ENCODE results near the gene LRRTM4. TPM values are rescaled to one million over a fixed set of nuclear protein-coding genes. Genes with fewer than 3 reads are reported as not detected.

The LRRTM4 gene
- total and polyA plus RNA-seq, 10 of the 15 experiments (the other 5 are each of a cell fraction or from before 2014, with no cell fraction given): 0.01 to 1.0 TPM; not detected in 8

GRCh38 chr2:76940559-76940958 lies 581.6 kb downstream of the LRRTM4 start:
- POLR2A ChIA-PET: no interaction called here
- Histone ChIP-seq H3K27me3 (replicated peaks in 1 of 2; ENCODE audit: control insufficient read depth in 2 of 2, insufficient read depth in 2 of 2, low read length in 1 of 2) (no peaks in the 10 kb centered on the region), H3K36me3 (ENCODE audit: control insufficient read depth in 2 of 2, insufficient read depth in 2 of 2, low read length in 1 of 2) (no peaks in the 10 kb centered on the region), H3K9ac (ENCODE audit: control insufficient read depth, insufficient read depth, low read length) (no peak overlapping the region), H3K9me3 (replicated peaks; ENCODE audit: control insufficient read depth, insufficient read depth, low read length) (no peaks in the 10 kb centered on the region), H3K4me1 (ENCODE audit: control insufficient read depth, insufficient read depth, low read length) (no peaks in the 10 kb centered on the region), H3K79me2 (ENCODE audit: control insufficient read depth, insufficient read depth, low read length) (no peaks in the 10 kb centered on the region), H4K20me1 (ENCODE audit: control insufficient read depth, insufficient read depth) (no peaks in the 10 kb centered on the region), H3K4me3 (no peak overlapping the region), H3K27ac (ENCODE audit: control insufficient read depth, insufficient read depth) (no peak overlapping the region), H3K4me2 (ENCODE audit: control insufficient read depth, insufficient read depth) (no peak overlapping the region), H2AFZ (ENCODE audit: control insufficient read depth, low read depth, low read length) (no peak overlapping the region)
- DNase-seq (ENCODE audit: low read depth, low spot score) (no peak), ATAC-seq (peak; percentile 75), FAIRE-seq (no peak)
- TF ChIP-seq ETV6 (conservative IDR thresholded peaks at IDR 0.05 in 1 of 2, IDR thresholded peaks at IDR 0.05 in 1 of 2; ENCODE audit: borderline replicate concordance in 1 of 2, low read depth in 1 of 2) (no peak), SMARCA5 (IDR thresholded peaks at IDR 0.05) (no peak), HDGF (IDR thresholded peaks at IDR 0.05) (no peak), SPI1 (IDR thresholded peaks at IDR 0.05; ENCODE audit: borderline replicate concordance, insufficient read depth, low read depth, low read length) (peak; percentile 60; the same call in 1 of the 2 replicates)
- SMC1A ChIA-PET (ENCODE audit: uncharacterized antibody, unreplicated experiment): interaction anchor here (1.3 kb wide), 1 partner anchor 13 kb away, joined by 3 read pairs; no protein-coding TSS in a partner anchor
- 26% methylated on average over 3 of the region's 3 CpGs for WGBS (ENCODE audit: insufficient coverage, insufficient replicate concordance, low lambda C conversion rate, missing lambda C conversion rate)
- in situ Hi-C loops (cut with MboI): no loop called here
- RAD21 ChIA-PET (ENCODE audit: unreplicated experiment): no interaction called here
- no TSS peak for BruUV-seq (replicated peaks)
- intact Hi-C loops (cut with micrococcal nuclease; ENCODE audit: unreplicated experiment): no loop called here
- CTCF ChIA-PET: no interaction called here

DNA sequence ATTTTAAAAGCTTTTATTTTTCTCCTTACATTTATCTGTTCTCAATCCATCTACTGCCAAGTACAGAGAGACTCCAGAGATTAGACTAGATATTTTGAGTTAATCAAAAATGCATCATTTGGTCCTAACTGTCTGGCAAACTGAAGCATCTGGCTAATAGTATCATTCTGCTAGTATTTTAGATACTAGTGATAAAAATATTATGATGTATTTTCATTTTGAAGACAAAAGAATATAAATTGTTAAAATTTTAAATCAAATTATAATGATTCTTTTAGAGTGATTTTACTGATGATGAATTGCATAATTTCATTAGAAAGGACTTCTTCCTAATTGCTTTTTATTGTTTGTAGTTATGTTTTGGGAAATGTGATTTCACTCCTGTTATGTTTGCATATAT lies 584.0 kb downstream of the LRRTM4 start:
- CTCF ChIA-PET: interaction anchor here (1.4 kb wide), 1 partner anchor 15 kb away, joined by 8 read pairs; no protein-coding TSS in a partner anchor
- no peaks in the 10 kb centered on the region for H4K20me1 ChIP-seq (ENCODE audit: control insufficient read depth, insufficient read depth)
- BruUV-seq (replicated peaks): no TSS peak
- in situ Hi-C loops (cut with MboI): no loop called here
- no peak overlapping the region for H3K27ac ChIP-seq (ENCODE audit: control insufficient read depth, insufficient read depth)
- ATAC-seq: no peak
- H3K79me2 ChIP-seq (ENCODE audit: control insufficient read depth, insufficient read depth, low read length): no peaks in the 10 kb centered on the region
- H3K27me3 ChIP-seq (replicated peaks in 1 of 2; ENCODE audit: control insufficient read depth in 2 of 2, insufficient read depth in 2 of 2, low read length in 1 of 2): no peaks in the 10 kb centered on the region
- RAD21 ChIA-PET (ENCODE audit: unreplicated experiment): no interaction called here
- H2AFZ ChIP-seq (ENCODE audit: control insufficient read depth, low read depth, low read length): no peak overlapping the region
- SMC1A ChIA-PET (ENCODE audit: uncharacterized antibody, unreplicated experiment): no interaction called here
- no peaks in the 10 kb centered on the region for H3K36me3 ChIP-seq (ENCODE audit: control insufficient read depth in 2 of 2, insufficient read depth in 2 of 2, low read length in 1 of 2)
- no peak for FAIRE-seq
- POLR2A ChIA-PET: no interaction called here
- no peak for DNase-seq (ENCODE audit: low read depth, low spot score)
- no peak overlapping the region for H3K9ac ChIP-seq (ENCODE audit: control insufficient read depth, insufficient read depth, low read length)
- intact Hi-C loops (cut with micrococcal nuclease; ENCODE audit: unreplicated experiment): no loop called here
- H3K4me2 ChIP-seq (ENCODE audit: control insufficient read depth, insufficient read depth): no peak overlapping the region
- no peak overlapping the region for H3K4me3 ChIP-seq
- no peaks in the 10 kb centered on the region for H3K9me3 ChIP-seq (replicated peaks; ENCODE audit: control insufficient read depth, insufficient read depth, low read length)
- H3K4me1 ChIP-seq (ENCODE audit: control insufficient read depth, insufficient read depth, low read length): no peaks in the 10 kb centered on the region
- TF ChIP-seq, protein P1, sequence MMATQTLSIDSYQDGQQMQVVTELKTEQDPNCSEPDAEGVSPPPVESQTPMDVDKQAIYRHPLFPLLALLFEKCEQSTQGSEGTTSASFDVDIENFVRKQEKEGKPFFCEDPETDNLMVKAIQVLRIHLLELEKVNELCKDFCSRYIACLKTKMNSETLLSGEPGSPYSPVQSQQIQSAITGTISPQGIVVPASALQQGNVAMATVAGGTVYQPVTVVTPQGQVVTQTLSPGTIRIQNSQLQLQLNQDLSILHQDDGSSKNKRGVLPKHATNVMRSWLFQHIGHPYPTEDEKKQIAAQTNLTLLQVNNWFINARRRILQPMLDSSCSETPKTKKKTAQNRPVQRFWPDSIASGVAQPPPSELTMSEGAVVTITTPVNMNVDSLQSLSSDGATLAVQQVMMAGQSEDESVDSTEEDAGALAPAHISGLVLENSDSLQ (IDR thresholded peaks at IDR 0.05): no peak
- TF ChIP-seq SPI1 (IDR thresholded peaks at IDR 0.05; ENCODE audit: borderline replicate concordance, insufficient read depth, low read depth, low read length) (no peak), FOXK2 (IDR thresholded peaks at IDR 0.05) (no peak), NFYA (IDR thresholded peaks at IDR 0.05; ENCODE audit: borderline replicate concordance, low read depth, low read length) (no peak), USF2 (IDR thresholded peaks at IDR 0.05; ENCODE audit: borderline replicate concordance, low read depth, low read length) (no peak), TCF3 (IDR thresholded peaks at IDR 0.05; ENCODE audit: borderline replicate concordance, insufficient read depth, low read depth, low read length) (no peak), HDGF (IDR thresholded peaks at IDR 0.05) (no peak), SMARCA5 (IDR thresholded peaks at IDR 0.05) (no peak), STAT3 (IDR thresholded peaks at IDR 0.05; ENCODE audit: low read depth, low read length) (no peak), POU2F2 (IDR thresholded peaks at IDR 0.05; ENCODE audit: borderline replicate concordance, low read depth, low read length) (no peak), CBX3 (IDR thresholded peaks at IDR 0.05; ENCODE audit: borderline replicate concordance, low read depth) (no peak), ZNF622 (IDR thresholded peaks at IDR 0.05) (no peak)
- TF ChIP-seq, protein P2, sequence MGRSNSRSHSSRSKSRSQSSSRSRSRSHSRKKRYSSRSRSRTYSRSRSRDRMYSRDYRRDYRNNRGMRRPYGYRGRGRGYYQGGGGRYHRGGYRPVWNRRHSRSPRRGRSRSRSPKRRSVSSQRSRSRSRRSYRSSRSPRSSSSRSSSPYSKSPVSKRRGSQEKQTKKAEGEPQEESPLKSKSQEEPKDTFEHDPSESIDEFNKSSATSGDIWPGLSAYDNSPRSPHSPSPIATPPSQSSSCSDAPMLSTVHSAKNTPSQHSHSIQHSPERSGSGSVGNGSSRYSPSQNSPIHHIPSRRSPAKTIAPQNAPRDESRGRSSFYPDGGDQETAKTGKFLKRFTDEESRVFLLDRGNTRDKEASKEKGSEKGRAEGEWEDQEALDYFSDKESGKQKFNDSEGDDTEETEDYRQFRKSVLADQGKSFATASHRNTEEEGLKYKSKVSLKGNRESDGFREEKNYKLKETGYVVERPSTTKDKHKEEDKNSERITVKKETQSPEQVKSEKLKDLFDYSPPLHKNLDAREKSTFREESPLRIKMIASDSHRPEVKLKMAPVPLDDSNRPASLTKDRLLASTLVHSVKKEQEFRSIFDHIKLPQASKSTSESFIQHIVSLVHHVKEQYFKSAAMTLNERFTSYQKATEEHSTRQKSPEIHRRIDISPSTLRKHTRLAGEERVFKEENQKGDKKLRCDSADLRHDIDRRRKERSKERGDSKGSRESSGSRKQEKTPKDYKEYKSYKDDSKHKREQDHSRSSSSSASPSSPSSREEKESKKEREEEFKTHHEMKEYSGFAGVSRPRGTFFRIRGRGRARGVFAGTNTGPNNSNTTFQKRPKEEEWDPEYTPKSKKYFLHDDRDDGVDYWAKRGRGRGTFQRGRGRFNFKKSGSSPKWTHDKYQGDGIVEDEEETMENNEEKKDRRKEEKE (IDR thresholded peaks at IDR 0.05): no peak

Data from GM12878 (cell line).